Neural cell (in vitro differentiated cells): ENCODE data around the gene CRTAC1. TPM values are rescaled to one million over a fixed set of nuclear protein-coding genes. Genes with fewer than 3 reads are reported as not detected.

ENCODE experiments used
- H2AFZ ChIP-seq: fragments of 200-600, 300-800 bp; sonication (generic), shearing (Covaris generic); 2 replicates; pipeline ENCODE4 v1.6.0; 2014; ENCODE audit warnings: low read depth, mild to moderate bottlenecking, antibody characterized with exemption, low read length, moderate library complexity
- H3F3A ChIP-seq: fragments of 200-600 bp; shearing (Covaris generic); 2 replicates; pipeline ENCODE4 v1.6.1; 2016; ENCODE audit warnings: mild to moderate bottlenecking, moderate library complexity, mixed read lengths, antibody characterized with exemption, low read length; ENCODE audit not compliant: insufficient read depth, poor library complexity, severe bottlenecking
- H3K27ac ChIP-seq: fragments of 200-600, 300-800 bp; sonication (generic), shearing (Covaris generic); 2 replicates; pipeline ENCODE4 v1.5.1; 2014; ENCODE audit warnings: mild to moderate bottlenecking, low read length, moderate library complexity
- H3K27me3 ChIP-seq: fragments of 300-800, 200-600 bp; sonication (generic), shearing (Covaris generic); 2 replicates; pipeline ENCODE4 v1.6.0; 2014; ENCODE audit warnings: mild to moderate bottlenecking, low read depth, low read length, moderate library complexity; ENCODE audit not compliant: insufficient read depth
- H3K36me3 ChIP-seq: fragments of 300-800, 200-600 bp; sonication (generic), shearing (Covaris generic); 2 replicates; pipeline ENCODE4 v1.5.1; 2014; ENCODE audit warnings: mild to moderate bottlenecking, antibody characterized with exemption, low read length, moderate library complexity; ENCODE audit not compliant: insufficient read depth
- H3K4me2 ChIP-seq: fragments of 300-800, 200-600 bp; sonication (generic), shearing (Covaris generic); 2 replicates; pipeline ENCODE4 v1.6.0; 2014; ENCODE audit warnings: mild to moderate bottlenecking, low read length
- H3K4me3 ChIP-seq: fragments of 300-800, 200-600 bp; sonication (generic), shearing (Covaris generic); 2 replicates; pipeline ENCODE4 v1.5.1; 2014; ENCODE audit warnings: mild to moderate bottlenecking, low read length, moderate library complexity
- H3K79me2 ChIP-seq: fragments of 200-600 bp; shearing (Covaris generic); replicated peaks from 2 replicates; pipeline ENCODE4 v1.6.0; 2014; ENCODE audit warnings: mild to moderate bottlenecking, low read length, moderate library complexity; ENCODE audit not compliant: insufficient read depth
- H3K9ac ChIP-seq: fragments of 300-800, 200-600 bp; sonication (generic), shearing (Covaris generic); 2 replicates; pipeline ENCODE4 v1.6.1; 2016; ENCODE audit warnings: mild to moderate bottlenecking, low read length, mixed read lengths
- H3K9me2 ChIP-seq: fragments of 200-600 bp; shearing (Covaris generic); 2 replicates; pipeline ENCODE4 v1.6.1; 2016; ENCODE audit warnings: mild to moderate bottlenecking, low read length, mixed read lengths; ENCODE audit not compliant: insufficient read depth
- H3K9me3 ChIP-seq: fragments of 200-600, 300-800 bp; sonication (generic), shearing (Covaris generic); 2 replicates; pipeline ENCODE4 v1.6.1; 2016; ENCODE audit warnings: mild to moderate bottlenecking, mixed run types, low read length, moderate library complexity, mixed read lengths
- H4K20me1 ChIP-seq: fragments of 200-600 bp; shearing (Covaris generic); 2 replicates; pipeline ENCODE4 v1.6.1; 2016; ENCODE audit warnings: mild to moderate bottlenecking, mixed run types; ENCODE audit not compliant: insufficient read depth
- CTCF ChIP-seq: fragments of 450-650 bp; IDR thresholded peaks from 2 replicates; pipeline ENCODE4 v1.5.1; 2014; ENCODE audit warnings: antibody characterized with exemption, mild to moderate bottlenecking, moderate library complexity; ENCODE audit not compliant: poor library complexity, severe bottlenecking
- EP300 ChIP-seq: fragments of 450-650 bp; conservative IDR thresholded peaks from 2 replicates; pipeline ENCODE4 v1.6.1; 2014; ENCODE audit warnings: antibody characterized with exemption, mild to moderate bottlenecking, moderate library complexity; ENCODE audit not compliant: poor library complexity, severe bottlenecking
- EZH2 ChIP-seq: fragments of 200-600, 300-800 bp; shearing (Covaris generic), sonication (generic); IDR thresholded peaks from 2 replicates; pipeline ENCODE4 v1.6.1; 2014; ENCODE audit warnings: antibody characterized with exemption, low read length, borderline replicate concordance, mild to moderate bottlenecking; ENCODE audit not compliant: insufficient read depth, poor library complexity, severe bottlenecking
- MXI1 ChIP-seq: fragments of 450-650 bp; conservative IDR thresholded peaks from 2 replicates; pipeline ENCODE4 v1.6.1; 2014; ENCODE audit warnings: antibody characterized with exemption, mild to moderate bottlenecking; ENCODE audit not compliant: poor library complexity, severe bottlenecking
- POLR2AphosphoS5 ChIP-seq: IDR thresholded peaks from 2 replicates; pipeline ENCODE4 v1.6.1; 2012
- RAD21 ChIP-seq: fragments of 450-650 bp; conservative IDR thresholded peaks from 2 replicates; pipeline ENCODE4 v1.6.1; 2014; ENCODE audit warnings: antibody characterized with exemption, mild to moderate bottlenecking, moderate library complexity
- SMC3 ChIP-seq: fragments of 450-650 bp; conservative IDR thresholded peaks from 2 replicates; pipeline ENCODE4 v1.6.1; 2014; ENCODE audit warnings: antibody characterized with exemption, mild to moderate bottlenecking, moderate library complexity; ENCODE audit not compliant: poor library complexity
- TAF1 ChIP-seq: IDR thresholded peaks from 2 replicates; pipeline ENCODE4 v1.6.1; 2012; ENCODE audit warnings: low read depth
- polyA plus RNA-seq: library from polyadenylated mRNA; depleted of rRNA; stranded (reverse); fragments of >200 nt; gene quantifications from 2 replicates; pipeline ENCODE4 v1.2.3, GENCODE V29; 2014
- TF ChIP-seq, protein P1 (sequence below): IDR thresholded peaks from 2 replicates; pipeline ENCODE4 v1.6.1; 2012; ENCODE audit warnings: borderline replicate concordance

Gene CRTAC1
- polyA plus RNA-seq, 1 donor from 2014 or later: 1.1 TPM

GRCh38 chr10:97920865-97921264, 109.6 kb downstream of the CRTAC1 start:
- Histone ChIP-seq H3F3A (no peaks in the 10 kb centered on the region), H3K27me3 (no peaks in the 10 kb centered on the region), H3K9me2 (no peaks in the 10 kb centered on the region), H3K36me3 (no peaks in the 10 kb centered on the region), H4K20me1 (no peaks in the 10 kb centered on the region), H3K9ac (no peak overlapping the region), H3K79me2 (no peaks in the 10 kb centered on the region), H3K27ac (no peak overlapping the region), H3K4me2 (no peak overlapping the region), H3K4me3 (no peak overlapping the region), H3K9me3 (no peaks in the 10 kb centered on the region), H2AFZ (no peak overlapping the region)
- TF ChIP-seq, protein P1, sequence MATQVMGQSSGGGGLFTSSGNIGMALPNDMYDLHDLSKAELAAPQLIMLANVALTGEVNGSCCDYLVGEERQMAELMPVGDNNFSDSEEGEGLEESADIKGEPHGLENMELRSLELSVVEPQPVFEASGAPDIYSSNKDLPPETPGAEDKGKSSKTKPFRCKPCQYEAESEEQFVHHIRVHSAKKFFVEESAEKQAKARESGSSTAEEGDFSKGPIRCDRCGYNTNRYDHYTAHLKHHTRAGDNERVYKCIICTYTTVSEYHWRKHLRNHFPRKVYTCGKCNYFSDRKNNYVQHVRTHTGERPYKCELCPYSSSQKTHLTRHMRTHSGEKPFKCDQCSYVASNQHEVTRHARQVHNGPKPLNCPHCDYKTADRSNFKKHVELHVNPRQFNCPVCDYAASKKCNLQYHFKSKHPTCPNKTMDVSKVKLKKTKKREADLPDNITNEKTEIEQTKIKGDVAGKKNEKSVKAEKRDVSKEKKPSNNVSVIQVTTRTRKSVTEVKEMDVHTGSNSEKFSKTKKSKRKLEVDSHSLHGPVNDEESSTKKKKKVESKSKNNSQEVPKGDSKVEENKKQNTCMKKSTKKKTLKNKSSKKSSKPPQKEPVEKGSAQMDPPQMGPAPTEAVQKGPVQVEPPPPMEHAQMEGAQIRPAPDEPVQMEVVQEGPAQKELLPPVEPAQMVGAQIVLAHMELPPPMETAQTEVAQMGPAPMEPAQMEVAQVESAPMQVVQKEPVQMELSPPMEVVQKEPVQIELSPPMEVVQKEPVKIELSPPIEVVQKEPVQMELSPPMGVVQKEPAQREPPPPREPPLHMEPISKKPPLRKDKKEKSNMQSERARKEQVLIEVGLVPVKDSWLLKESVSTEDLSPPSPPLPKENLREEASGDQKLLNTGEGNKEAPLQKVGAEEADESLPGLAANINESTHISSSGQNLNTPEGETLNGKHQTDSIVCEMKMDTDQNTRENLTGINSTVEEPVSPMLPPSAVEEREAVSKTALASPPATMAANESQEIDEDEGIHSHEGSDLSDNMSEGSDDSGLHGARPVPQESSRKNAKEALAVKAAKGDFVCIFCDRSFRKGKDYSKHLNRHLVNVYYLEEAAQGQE: no peak
- TF ChIP-seq CTCF: no peak
- no peak for TF ChIP-seq EP300
- TF ChIP-seq RAD21: no peak
- TF ChIP-seq EZH2: no peak
- TF ChIP-seq SMC3: no peak
- no peak for TF ChIP-seq MXI1
- no peak for TF ChIP-seq POLR2AphosphoS5
- no peak for TF ChIP-seq TAF1

GRCh38 chr10:97919012-97919411, 111.4 kb downstream of the CRTAC1 start:
- TF ChIP-seq EP300: no peak
- Histone ChIP-seq H3K4me2 (no peak overlapping the region), H2AFZ (no peak overlapping the region), H4K20me1 (no peaks in the 10 kb centered on the region), H3F3A (no peaks in the 10 kb centered on the region), H3K9me2 (no peaks in the 10 kb centered on the region), H3K27ac (no peak overlapping the region), H3K9ac (no peak overlapping the region), H3K9me3 (no peaks in the 10 kb centered on the region), H3K36me3 (no peaks in the 10 kb centered on the region), H3K27me3 (no peaks in the 10 kb centered on the region), H3K79me2 (no peaks in the 10 kb centered on the region), H3K4me3 (no peak overlapping the region)

GRCh38 chr10:97916586-97916985, 113.8 kb downstream of the CRTAC1 start:
- H3K9me2 ChIP-seq: no peaks in the 10 kb centered on the region
- H3K27me3 ChIP-seq: no peaks in the 10 kb centered on the region
- H3K27ac ChIP-seq: no peak overlapping the region
- TF ChIP-seq, protein P1: no peak
- TF ChIP-seq EZH2 (no peak), POLR2AphosphoS5 (no peak), EP300 (no peak)
- H3F3A ChIP-seq: no peaks in the 10 kb centered on the region
- H4K20me1 ChIP-seq: no peaks in the 10 kb centered on the region
- H3K4me2 ChIP-seq: no peak overlapping the region
- H3K9me3 ChIP-seq: no peaks in the 10 kb centered on the region
- H3K36me3 ChIP-seq: no peaks in the 10 kb centered on the region
- no peak overlapping the region for H2AFZ ChIP-seq
- H3K4me3 ChIP-seq: no peak overlapping the region
- H3K79me2 ChIP-seq: no peaks in the 10 kb centered on the region
- no peak overlapping the region for H3K9ac ChIP-seq
